Breast epithelium (tissue), 4 donors: ENCODE results near the gene ULBP2. TPM values are rescaled to one million over a fixed set of nuclear protein-coding genes. Genes with fewer than 3 reads are reported as not detected.

Experiments used
- DNase-seq, 2 donors: peaks; one replicate each; pipeline ENCODE4 v3.0.0-alpha.2; 2019; ENCODE audit warnings: low spot score in 2 of 2
- H3K27ac ChIP-seq, 2 donors: fragments of 200-600 bp; sonication (generic) in 1 of 2; one replicate each; pipeline ENCODE4 v1.5.1; 2016 to 2019; ENCODE audit warnings: mild to moderate bottlenecking in 1 of 2
- H3K27me3 ChIP-seq, 2 donors: fragments of 200-600 bp; sonication (generic) in 1 of 2; one replicate each; pipeline versions ENCODE4 v1.5.1 to v1.6.0; 2017 to 2019; ENCODE audit warnings: control low read depth in 1 of 2, mild to moderate bottlenecking in 1 of 2
- H3K36me3 ChIP-seq: fragments of 200-600 bp; one replicate; pipeline ENCODE4 v1.5.1; 2019
- H3K4me1 ChIP-seq, 2 donors: fragments of 200-600 bp; sonication (generic); one replicate each; pipeline ENCODE4 v1.5.1; 2016 to 2019; ENCODE audit warnings: control low read depth in 1 of 2
- H3K4me3 ChIP-seq, 3 donors: fragments of 200-600 bp; sonication (generic); 1 replicate in 2 of 3; 2 replicates in 1 of 3; pipeline ENCODE4 v1.5.1; 2016 to 2019; ENCODE audit warnings: mild to moderate bottlenecking in 3 of 3, moderate library complexity in 2 of 3
- H3K9me3 ChIP-seq, 2 donors: fragments of 200-600 bp; sonication (generic) in 1 of 2; one replicate each; pipeline ENCODE4 v1.5.1; 2016 to 2019; ENCODE audit warnings: control low read depth in 1 of 2
- CTCF ChIP-seq, 3 donors: fragments of 450-650 bp; IDR thresholded peaks; one replicate each; pipeline ENCODE4 v1.5.1; 2016 to 2017; ENCODE audit warnings: antibody characterized with exemption in 3 of 3, mild to moderate bottlenecking in 3 of 3, moderate library complexity in 3 of 3
- POLR2A ChIP-seq: fragments of 450-650 bp; IDR thresholded peaks from one replicate; pipeline ENCODE4 v1.6.1; 2016; ENCODE audit warnings: antibody characterized with exemption, mild to moderate bottlenecking, moderate library complexity
- POLR2AphosphoS5 ChIP-seq, 3 donors: sonication (generic); formaldehyde crosslinking; IDR thresholded peaks; one replicate each; pipeline ENCODE4 v1.6.1; 2017; ENCODE audit warnings: antibody characterized with exemption in 3 of 3
- intact Hi-C: fragments of 100-400 bp; cut with DNase I; formaldehyde crosslinking; loops from one replicate; pipeline ENCODE4 v1.15.1; 2023; ENCODE audit warnings: low total_unique reads
- total RNA-seq, 3 donors: library from RNA; depleted of rRNA; stranded (reverse); fragments of >200 nt; gene quantifications; one replicate each; pipeline ENCODE4 v1.1.0, GENCODE V29; 2016

ULBP2 gene
- total RNA-seq, 3 donors from 2014 or later: 0.88 to 1.3 TPM; not detected in 1

- Histone ChIP-seq H3K4me3 (peak within 1 kb of the TSS; percentile 28 to 58 (median 41)), H3K4me1 (peaks cover 0 to 6% of the 10 kb centered on the region in 2 donors), H3K27ac (peak within 1 kb of the TSS; percentile 87 to 92), H3K9me3 (no peaks in the 10 kb centered on the region), H3K27me3 (no peaks in the 10 kb centered on the region), H3K36me3 (no peaks in the 10 kb centered on the region)
- no peak for DNase-seq
- intact Hi-C loops: no loop called here
- no peak for TF ChIP-seq POLR2AphosphoS5 (IDR thresholded peaks at IDR 0.05)
These were observed 43.7 kb upstream of the ULBP2 start, which contains the start of gene RAET1E for GRCh38 chr6:149897855-149898744. Gene RAET1E (minus strand): TSS chr6:149898113. CDS start chr6:149890901, 7,212 bp downstream.

GRCh38 chr6:149898966-149899365 lies 42.8 kb upstream of the ULBP2 start:
- Histone ChIP-seq H3K27me3 (no peaks in the 10 kb centered on the region), H3K9me3 (no peaks in the 10 kb centered on the region), H3K4me1 (peaks cover 0 to 6% of the 10 kb centered on the region in 2 donors), H3K4me3 (no peak overlapping the region), H3K27ac (no peak overlapping the region), H3K36me3 (no peaks in the 10 kb centered on the region)
- DNase-seq: no peak
- intact Hi-C loops: no loop called here
- TF ChIP-seq CTCF (IDR thresholded peaks at IDR 0.05) (no peak), POLR2A (no peak), POLR2AphosphoS5 (IDR thresholded peaks at IDR 0.05) (no peak)

DNA sequence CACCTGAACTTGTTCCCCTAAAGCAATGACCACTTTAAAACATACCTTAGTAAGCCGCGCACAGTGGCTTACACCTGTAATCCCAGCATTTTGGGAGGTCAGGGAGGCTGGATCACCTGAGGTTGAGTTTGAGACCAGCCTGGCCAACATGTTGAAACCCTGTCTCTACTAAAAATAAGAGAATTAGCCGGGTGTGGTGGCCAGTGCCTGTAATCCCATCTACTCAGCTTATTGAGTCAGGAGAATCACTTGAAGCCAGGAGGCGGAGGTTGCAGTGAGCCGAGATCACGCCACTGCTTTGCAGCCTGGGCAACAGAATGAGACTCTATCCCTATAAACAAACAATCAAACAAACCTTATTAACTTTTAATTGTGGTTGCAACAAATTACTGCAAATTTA lies 42.3 kb upstream of the ULBP2 start:
- no peaks in the 10 kb centered on the region for H3K27me3 ChIP-seq
- intact Hi-C loops: no loop called here
- DNase-seq: no peak

DNA sequence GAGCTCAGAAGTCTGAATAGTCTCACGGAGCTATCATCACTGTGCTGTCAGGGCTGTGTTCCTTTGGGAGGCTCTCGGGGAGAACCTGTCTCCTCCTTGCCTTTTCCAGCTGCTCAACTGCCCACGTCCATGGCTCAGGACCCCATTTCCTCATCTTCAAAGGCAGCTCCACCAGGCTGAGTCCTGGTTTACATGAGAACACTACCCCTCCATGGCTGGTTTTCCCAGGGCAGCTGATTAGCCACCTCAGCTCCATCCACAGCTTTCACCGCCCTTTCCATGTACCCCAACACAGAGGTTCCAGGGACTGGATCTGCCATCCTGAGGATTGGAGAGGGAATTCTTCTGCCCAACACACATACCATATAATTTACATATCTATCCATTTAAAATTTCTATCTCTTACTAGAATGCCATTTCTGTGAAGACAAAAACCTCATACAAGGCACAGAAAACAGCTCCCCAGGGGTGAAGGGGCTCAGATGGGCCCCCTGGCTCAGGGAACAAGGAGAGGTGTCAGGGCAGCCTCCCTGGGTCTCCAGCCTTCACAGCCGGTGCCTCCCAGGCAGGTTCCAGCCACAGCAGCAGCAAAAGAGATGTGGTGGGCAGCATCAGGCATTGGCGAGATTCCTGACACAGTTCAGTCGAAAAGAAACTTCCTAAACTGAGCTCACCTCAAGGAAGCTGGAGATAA lies 41.7 kb upstream of the ULBP2 start:
- Histone ChIP-seq H3K36me3 (no peaks in the 10 kb centered on the region), H3K27ac (peak overlapping the region; percentile 38 to 56), H3K4me3 (no peak overlapping the region), H3K9me3 (no peaks in the 10 kb centered on the region), H3K27me3 (no peaks in the 10 kb centered on the region), H3K4me1 (peaks cover 0 to 6% of the 10 kb centered on the region in 2 donors)
- intact Hi-C loops: no loop called here
- DNase-seq: no peak
- TF ChIP-seq POLR2AphosphoS5 (IDR thresholded peaks at IDR 0.05) (no peak), CTCF (IDR thresholded peaks at IDR 0.05) (no peak), POLR2A (no peak)

More for the DNA sequence above, 42.3 kb upstream of the ULBP2 start:
- Histone ChIP-seq H3K9me3 (no peaks in the 10 kb centered on the region), H3K4me3 (no peak overlapping the region), H3K4me1 (peaks cover 0 to 6% of the 10 kb centered on the region in 2 donors), H3K36me3 (no peaks in the 10 kb centered on the region), H3K27ac (peak overlapping the region in 1 of 2 donors; percentile 27)
- no peak for TF ChIP-seq POLR2A
- TF ChIP-seq POLR2AphosphoS5 (IDR thresholded peaks at IDR 0.05): no peak
- no peak for TF ChIP-seq CTCF (IDR thresholded peaks at IDR 0.05)

GRCh38 chr6:149900620-149901443 lies 41.0 kb upstream of the ULBP2 start:
- H3K4me3 ChIP-seq: no peak overlapping the region
- TF ChIP-seq CTCF (IDR thresholded peaks at IDR 0.05) (no peak), POLR2A (no peak), POLR2AphosphoS5 (IDR thresholded peaks at IDR 0.05) (no peak)
- H3K4me1 ChIP-seq: peaks cover 0 to 3% of the 10 kb centered on the region in 2 donors
- H3K27me3 ChIP-seq: no peaks in the 10 kb centered on the region
- DNase-seq: peak in 1 of 2 donors; percentile 45
- H3K36me3 ChIP-seq: no peaks in the 10 kb centered on the region
- peak overlapping the region; percentile 38 to 56 for H3K27ac ChIP-seq
- no peaks in the 10 kb centered on the region for H3K9me3 ChIP-seq
- intact Hi-C loops: no loop called here
